HCT116 (cell line): ENCODE measurements around the gene HEXD. TPM values are rescaled to one million over a fixed set of nuclear protein-coding genes. Genes with fewer than 3 reads are reported as not detected.

Experiments used
- ATAC-seq: fragments of 200-7000 bp; cut with Tn5 transposase; 2 replicates; pipeline ENCODE4 v1.9.1; 2020; ENCODE audit warnings: mild to moderate bottlenecking, moderate library complexity
- BruUV-seq: library from RNA; stranded (reverse); fragments of 400-500 nt; replicated peaks from 2 replicates; lab custom pipeline; 2021; lab: Mats Ljungman, UMichigan
- CTCF ChIA-PET: fragments of 300-600 bp; sonication (Branson Sonifier 250); formaldehyde crosslinking; loops from one replicate; lab custom pipeline; 2021; ENCODE audit warnings: antibody characterized with exemption; lab: Charles Lee
- POLR2A ChIA-PET: fragments of 300-600, 350-600 bp; sonication (Branson Sonifier 250); formaldehyde crosslinking; loops from one replicate; lab custom pipeline; 2021; ENCODE audit warnings: antibody characterized with exemption; lab: Charles Lee
- RAD21 ChIA-PET, 2 experiments: fragments of 300-600 bp; sonication (Branson Sonifier 250); formaldehyde crosslinking; loops; one replicate each; lab custom pipeline; 2023; ENCODE audit warnings: low total read pairs in 2 of 2; ENCODE audit not compliant: uncharacterized antibody in 2 of 2, unreplicated experiment in 2 of 2, low non-redundant PET in 1 of 2; lab: Charles Lee
- DNase-seq: peaks from one replicate; pipeline ENCODE4 v3.0.0-alpha.2; 2010; ENCODE audit warnings: low read depth, low spot score
- H2AFZ ChIP-seq: fragments of 200-600 bp; shearing (Covaris generic), sonication (generic); 2 replicates; pipeline ENCODE4 v1.6.1; 2017; ENCODE audit warnings: low read depth, mixed run types, mixed read lengths, antibody characterized with exemption, low read length; ENCODE audit not compliant: poor library complexity, severe bottlenecking
- H3K27ac ChIP-seq: 2 replicates; pipeline ENCODE4 v1.5.1; 2012; ENCODE audit warnings: low read depth, low read length
- H3K27me3 ChIP-seq: fragments of 200-600 bp; sonication (generic); 2 replicates; pipeline ENCODE4 v1.6.1; 2016; ENCODE audit warnings: mixed run types, low read length, mixed read lengths; ENCODE audit not compliant: insufficient read depth
- H3K36me3 ChIP-seq, 2 experiments: fragments of 200-500 bp in 1 of 2; fragments of 200-600 bp in 1 of 2; sonication (Bioruptor generic) in 1 of 2; sonication (generic) in 1 of 2; 2 replicates each; pipeline versions ENCODE4 v1.5.1 to v1.6.1; 2014 to 2016; ENCODE audit warnings: low read length in 2 of 2, inconsistent platforms in 1 of 2, mixed read lengths in 1 of 2, mixed run types in 1 of 2; ENCODE audit not compliant: insufficient read depth in 2 of 2, control insufficient read depth in 1 of 2
- H3K4me1 ChIP-seq, 2 experiments: fragments of 200-600 bp in 1 of 2; sonication (generic) in 1 of 2; 2 replicates each; pipeline versions ENCODE4 v1.5.1 to v1.6.1; 2012 to 2017; ENCODE audit warnings: low read length in 2 of 2, inconsistent platforms in 1 of 2, mild to moderate bottlenecking in 1 of 2, mixed read lengths in 1 of 2, mixed run types in 1 of 2, moderate library complexity in 1 of 2; ENCODE audit not compliant: insufficient read depth in 2 of 2, control insufficient read depth in 1 of 2
- H3K4me2 ChIP-seq: fragments of 200-600 bp; sonication (generic); 2 replicates; pipeline ENCODE4 v1.6.1; 2017; ENCODE audit warnings: mixed run types, low read length, mixed read lengths
- H3K4me3 ChIP-seq, 2 experiments: fragments of 200-600 bp in 1 of 2; sonication (generic) in 1 of 2; replicated peaks in 1 of 2; 2 replicates each; pipeline ENCODE4 v1.5.1; 2011 to 2016; ENCODE audit warnings: low read length in 2 of 2, control low read depth in 1 of 2, low read depth in 1 of 2, mild to moderate bottlenecking in 1 of 2, mixed read lengths in 1 of 2, mixed run types in 1 of 2
- H3K79me2 ChIP-seq: fragments of 200-600 bp; sonication (generic); 2 replicates; pipeline ENCODE4 v1.6.1; 2017; ENCODE audit warnings: mild to moderate bottlenecking, mixed run types, low read length, moderate library complexity, mixed read lengths; ENCODE audit not compliant: insufficient read depth
- H3K9ac ChIP-seq: fragments of 200-600 bp; sonication (generic); 2 replicates; pipeline ENCODE4 v1.6.1; 2016; ENCODE audit warnings: low read length, mixed read lengths
- H3K9me2 ChIP-seq: fragments of 200-600 bp; sonication (generic), shearing (Covaris generic); 2 replicates; pipeline ENCODE4 v1.6.1; 2017; ENCODE audit warnings: mixed run types, mild to moderate bottlenecking, moderate library complexity; ENCODE audit not compliant: insufficient read depth
- H3K9me3 ChIP-seq, 2 experiments: fragments of 200-500 bp in 1 of 2; fragments of 200-600 bp in 1 of 2; sonication (Bioruptor generic) in 1 of 2; sonication (generic) in 1 of 2; 2 replicates each; pipeline ENCODE4 v1.6.1; 2014 to 2017; ENCODE audit warnings: low read length in 2 of 2, mixed read lengths in 2 of 2, inconsistent platforms in 1 of 2, low read depth in 1 of 2, mild to moderate bottlenecking in 1 of 2, mixed run types in 1 of 2, moderate library complexity in 1 of 2; ENCODE audit not compliant: control insufficient read depth in 1 of 2, insufficient read depth in 1 of 2
- H4K20me1 ChIP-seq: fragments of 200-600 bp; sonication (generic), shearing (Covaris generic); 2 replicates; pipeline ENCODE4 v1.6.1; 2017; ENCODE audit warnings: mixed run types, mild to moderate bottlenecking, moderate library complexity; ENCODE audit not compliant: insufficient read depth
- CBX3 ChIP-seq: IDR thresholded peaks from 2 replicates; pipeline ENCODE4 v1.6.1; 2012; ENCODE audit warnings: low read depth
- EGR1 ChIP-seq: IDR thresholded peaks from 2 replicates; pipeline ENCODE4 v1.6.1; 2012; ENCODE audit warnings: low read depth
- ELF1 ChIP-seq: IDR thresholded peaks from 2 replicates; pipeline ENCODE4 v1.6.1; 2012; ENCODE audit warnings: low read depth, borderline replicate concordance
- EZH2 ChIP-seq: fragments of 200-600 bp; sonication (generic); IDR thresholded peaks from 2 replicates; pipeline ENCODE4 v1.6.1; 2017; ENCODE audit warnings: antibody characterized with exemption, mixed run types
- FOSL1 ChIP-seq: IDR thresholded peaks from 2 replicates; pipeline ENCODE4 v1.6.1; 2012; ENCODE audit warnings: low read depth
- JUND ChIP-seq: IDR thresholded peaks from 2 replicates; pipeline ENCODE4 v1.6.1; 2012
- POLR2A ChIP-seq: IDR thresholded peaks from 2 replicates; pipeline ENCODE4 v1.7.0; 2011; ENCODE audit warnings: borderline replicate concordance; ENCODE audit not compliant: insufficient read depth, insufficient read length; ENCODE audit errors: extremely low read depth
- RAD21 ChIP-seq: IDR thresholded peaks from 2 replicates; pipeline ENCODE4 v1.6.1; 2012; ENCODE audit warnings: low read depth, mild to moderate bottlenecking
- SP1 ChIP-seq: IDR thresholded peaks from 2 replicates; pipeline ENCODE4 v1.6.1; 2012; ENCODE audit warnings: low read depth
- ZFX ChIP-seq: fragments of 450-650 bp; IDR thresholded peaks from 2 replicates; pipeline ENCODE4 v1.6.1; 2017
- intact Hi-C: fragments of 100-400 bp; cut with micrococcal nuclease; formaldehyde crosslinking; loops from 2 replicates; pipeline ENCODE4 v1.10.0; 2022
- total RNA-seq: library from RNA; stranded (reverse); gene quantifications from one replicate; pipeline ENCODE4 v1.2.1, GENCODE V29; 2021; ENCODE audit not compliant: unreplicated experiment
- TF ChIP-seq, protein P1 (sequence below): IDR thresholded peaks from 2 replicates; pipeline ENCODE4 v1.6.1; 2012; ENCODE audit warnings: low read depth
- TF ChIP-seq, protein P2 (sequence below): IDR thresholded peaks from 2 replicates; pipeline ENCODE4 v1.6.1; 2012
- TF ChIP-seq, protein P3 (sequence below): IDR thresholded peaks from 2 replicates; pipeline ENCODE4 v1.6.1; 2012
- TF ChIP-seq, protein P4 (sequence below): IDR thresholded peaks from 2 replicates; pipeline ENCODE4 v1.6.1; 2011; ENCODE audit warnings: mild to moderate bottlenecking, low read length, moderate library complexity; ENCODE audit not compliant: insufficient replicate concordance; ENCODE audit errors: extremely low read depth

Gene HEXD
- total RNA-seq, 1 experiment from 2014 or later: 45.2 TPM

DNA sequence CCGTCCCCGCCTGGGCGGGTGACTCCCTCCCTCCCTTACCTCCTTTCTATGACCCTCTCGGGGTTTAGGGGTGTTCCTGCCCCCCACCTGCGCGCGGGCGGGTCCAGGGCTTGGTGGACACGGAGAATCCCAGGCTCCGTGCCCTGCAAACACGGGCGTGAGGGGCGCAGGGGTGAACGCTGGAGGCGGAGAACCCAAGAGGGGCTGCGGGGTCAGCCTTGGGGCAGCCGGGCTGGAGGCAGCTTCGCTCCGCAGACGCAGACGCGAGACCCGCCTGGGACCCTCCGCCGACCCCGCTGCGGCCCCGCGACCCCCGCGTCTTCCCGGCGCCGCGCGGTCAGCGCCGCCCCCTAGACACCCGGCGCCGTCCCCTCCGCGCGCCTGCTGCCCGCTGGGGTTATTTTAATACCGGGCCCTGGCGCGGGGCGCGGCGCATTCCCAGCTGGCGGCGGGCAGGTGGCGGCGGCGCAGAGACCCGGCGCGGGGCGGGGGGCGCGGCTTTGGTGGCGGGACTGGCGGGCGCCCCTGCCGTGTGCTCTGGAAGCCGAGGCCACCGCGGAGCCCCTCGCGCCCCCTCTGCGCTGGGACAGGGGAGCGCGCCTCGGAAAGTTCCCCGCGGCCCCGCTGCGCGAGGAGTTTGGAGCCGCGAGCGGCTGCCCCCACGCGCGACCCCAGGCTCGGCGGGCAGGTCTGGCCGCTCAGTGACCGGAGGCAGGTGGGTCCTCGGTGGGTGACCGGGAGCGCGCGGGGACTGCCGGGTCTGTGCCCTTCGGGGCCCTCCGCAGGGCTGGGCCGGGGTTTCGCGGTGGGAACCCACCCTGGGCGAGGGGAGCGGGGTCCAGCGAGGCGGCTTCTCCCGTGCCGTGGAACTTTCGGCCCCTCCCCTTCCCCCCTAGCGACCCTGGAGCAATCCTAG lies 46.6 kb upstream of the HEXD start, which contains the start of gene UTS2R (continued):
- TF ChIP-seq, protein P1, sequence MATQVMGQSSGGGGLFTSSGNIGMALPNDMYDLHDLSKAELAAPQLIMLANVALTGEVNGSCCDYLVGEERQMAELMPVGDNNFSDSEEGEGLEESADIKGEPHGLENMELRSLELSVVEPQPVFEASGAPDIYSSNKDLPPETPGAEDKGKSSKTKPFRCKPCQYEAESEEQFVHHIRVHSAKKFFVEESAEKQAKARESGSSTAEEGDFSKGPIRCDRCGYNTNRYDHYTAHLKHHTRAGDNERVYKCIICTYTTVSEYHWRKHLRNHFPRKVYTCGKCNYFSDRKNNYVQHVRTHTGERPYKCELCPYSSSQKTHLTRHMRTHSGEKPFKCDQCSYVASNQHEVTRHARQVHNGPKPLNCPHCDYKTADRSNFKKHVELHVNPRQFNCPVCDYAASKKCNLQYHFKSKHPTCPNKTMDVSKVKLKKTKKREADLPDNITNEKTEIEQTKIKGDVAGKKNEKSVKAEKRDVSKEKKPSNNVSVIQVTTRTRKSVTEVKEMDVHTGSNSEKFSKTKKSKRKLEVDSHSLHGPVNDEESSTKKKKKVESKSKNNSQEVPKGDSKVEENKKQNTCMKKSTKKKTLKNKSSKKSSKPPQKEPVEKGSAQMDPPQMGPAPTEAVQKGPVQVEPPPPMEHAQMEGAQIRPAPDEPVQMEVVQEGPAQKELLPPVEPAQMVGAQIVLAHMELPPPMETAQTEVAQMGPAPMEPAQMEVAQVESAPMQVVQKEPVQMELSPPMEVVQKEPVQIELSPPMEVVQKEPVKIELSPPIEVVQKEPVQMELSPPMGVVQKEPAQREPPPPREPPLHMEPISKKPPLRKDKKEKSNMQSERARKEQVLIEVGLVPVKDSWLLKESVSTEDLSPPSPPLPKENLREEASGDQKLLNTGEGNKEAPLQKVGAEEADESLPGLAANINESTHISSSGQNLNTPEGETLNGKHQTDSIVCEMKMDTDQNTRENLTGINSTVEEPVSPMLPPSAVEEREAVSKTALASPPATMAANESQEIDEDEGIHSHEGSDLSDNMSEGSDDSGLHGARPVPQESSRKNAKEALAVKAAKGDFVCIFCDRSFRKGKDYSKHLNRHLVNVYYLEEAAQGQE: no peak

DNA sequence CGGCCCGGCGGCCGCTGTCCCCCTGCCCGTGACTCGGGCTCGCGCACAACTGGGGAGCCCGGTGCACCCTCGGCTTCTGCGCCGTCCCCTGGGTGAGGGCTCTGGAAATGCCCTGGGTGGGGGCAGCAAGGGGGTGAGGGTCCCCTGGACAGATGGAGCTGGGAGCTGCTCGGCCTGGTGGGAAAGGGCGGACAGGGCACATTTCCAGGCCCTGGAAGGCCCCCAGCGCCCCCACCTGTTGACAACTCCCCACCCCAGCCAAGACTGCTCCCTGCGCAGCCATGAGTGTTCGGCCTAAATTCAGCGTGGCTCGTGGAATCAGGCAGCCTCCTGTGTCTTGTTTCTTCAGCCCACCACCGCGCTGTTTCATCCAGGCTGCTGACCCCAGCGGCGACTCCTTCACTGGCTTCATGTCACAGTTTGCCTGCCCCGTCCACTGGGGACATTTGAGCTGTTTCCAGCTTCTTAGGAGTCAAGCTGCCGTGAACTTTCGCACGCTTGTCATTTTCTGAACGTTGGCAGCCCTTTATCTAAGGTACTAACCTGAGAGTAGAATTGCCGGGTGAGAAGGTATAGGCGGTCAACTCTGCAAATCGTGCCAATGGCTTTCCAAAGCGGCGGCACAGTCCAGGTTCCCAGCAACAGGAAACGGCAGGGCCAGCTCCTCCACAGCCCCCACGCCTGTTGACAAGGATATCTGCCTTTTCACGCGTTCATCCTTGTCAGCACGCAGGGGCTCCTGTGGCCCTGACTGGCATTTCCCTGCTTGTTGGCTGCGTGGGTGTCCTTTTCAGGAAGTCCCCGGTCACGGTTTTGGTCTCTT lies 45.7 kb upstream of the HEXD start:
- ATAC-seq: no peak
- CTCF ChIA-PET: no interaction called here
- Histone ChIP-seq H2AFZ (no peak overlapping the region), H3K27me3 (no peaks in the 10 kb centered on the region), H3K4me2 (no peak overlapping the region), H3K79me2 (no peaks in the 10 kb centered on the region), H3K36me3 (no peaks in the 10 kb centered on the region), H3K9me3 (no peaks in the 10 kb centered on the region), H3K4me1 (peaks cover 8 to 11% of the 10 kb centered on the region in 2 experiments), H4K20me1 (no peaks in the 10 kb centered on the region), H3K4me3 (no peak overlapping the region), H3K9me2 (no peaks in the 10 kb centered on the region), H3K27ac (no peak overlapping the region), H3K9ac (no peak overlapping the region)
- no TSS peak for BruUV-seq
- DNase-seq: no peak
- RAD21 ChIA-PET: no interaction called here
- POLR2A ChIA-PET: no interaction called here
- intact Hi-C loops: no loop called here
- no peak for TF ChIP-seq ELF1
- TF ChIP-seq CBX3: no peak
- TF ChIP-seq, protein P2, sequence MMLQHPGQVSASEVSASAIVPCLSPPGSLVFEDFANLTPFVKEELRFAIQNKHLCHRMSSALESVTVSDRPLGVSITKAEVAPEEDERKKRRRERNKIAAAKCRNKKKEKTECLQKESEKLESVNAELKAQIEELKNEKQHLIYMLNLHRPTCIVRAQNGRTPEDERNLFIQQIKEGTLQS: no peak
- no peak for TF ChIP-seq SP1
- TF ChIP-seq ZFX: no peak
- no peak for TF ChIP-seq RAD21
- TF ChIP-seq JUND: no peak
- TF ChIP-seq, protein P3, sequence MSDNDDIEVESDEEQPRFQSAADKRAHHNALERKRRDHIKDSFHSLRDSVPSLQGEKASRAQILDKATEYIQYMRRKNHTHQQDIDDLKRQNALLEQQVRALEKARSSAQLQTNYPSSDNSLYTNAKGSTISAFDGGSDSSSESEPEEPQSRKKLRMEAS: no peak
- no peak for TF ChIP-seq EZH2
- TF ChIP-seq EGR1: no peak
- no peak for TF ChIP-seq POLR2A
- TF ChIP-seq FOSL1: no peak
- TF ChIP-seq, protein P4, sequence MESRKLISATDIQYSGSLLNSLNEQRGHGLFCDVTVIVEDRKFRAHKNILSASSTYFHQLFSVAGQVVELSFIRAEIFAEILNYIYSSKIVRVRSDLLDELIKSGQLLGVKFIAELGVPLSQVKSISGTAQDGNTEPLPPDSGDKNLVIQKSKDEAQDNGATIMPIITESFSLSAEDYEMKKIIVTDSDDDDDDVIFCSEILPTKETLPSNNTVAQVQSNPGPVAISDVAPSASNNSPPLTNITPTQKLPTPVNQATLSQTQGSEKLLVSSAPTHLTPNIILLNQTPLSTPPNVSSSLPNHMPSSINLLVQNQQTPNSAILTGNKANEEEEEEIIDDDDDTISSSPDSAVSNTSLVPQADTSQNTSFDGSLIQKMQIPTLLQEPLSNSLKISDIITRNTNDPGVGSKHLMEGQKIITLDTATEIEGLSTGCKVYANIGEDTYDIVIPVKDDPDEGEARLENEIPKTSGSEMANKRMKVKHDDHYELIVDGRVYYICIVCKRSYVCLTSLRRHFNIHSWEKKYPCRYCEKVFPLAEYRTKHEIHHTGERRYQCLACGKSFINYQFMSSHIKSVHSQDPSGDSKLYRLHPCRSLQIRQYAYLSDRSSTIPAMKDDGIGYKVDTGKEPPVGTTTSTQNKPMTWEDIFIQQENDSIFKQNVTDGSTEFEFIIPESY: no peak
